A204.1 (cell line): ENCODE results near the gene LRRK1.

Experiments used
- FAIRE-seq: peaks from 2 replicates; lab custom pipeline; 2012; peaks lifted over from hg19 to GRCh38; lab: Jason Lieb, UNC

The LRRK1 gene

GRCh38 chr15:101115393-101115785 is 196.2 kb downstream of the LRRK1 start:
- FAIRE-seq: no peak

GRCh38 chr15:101115786-101116680 is 196.9 kb downstream of the LRRK1 start:
- no peak for FAIRE-seq

GRCh38 chr15:101116681-101116976 is 197.5 kb downstream of the LRRK1 start:
- FAIRE-seq: no peak

DNA sequence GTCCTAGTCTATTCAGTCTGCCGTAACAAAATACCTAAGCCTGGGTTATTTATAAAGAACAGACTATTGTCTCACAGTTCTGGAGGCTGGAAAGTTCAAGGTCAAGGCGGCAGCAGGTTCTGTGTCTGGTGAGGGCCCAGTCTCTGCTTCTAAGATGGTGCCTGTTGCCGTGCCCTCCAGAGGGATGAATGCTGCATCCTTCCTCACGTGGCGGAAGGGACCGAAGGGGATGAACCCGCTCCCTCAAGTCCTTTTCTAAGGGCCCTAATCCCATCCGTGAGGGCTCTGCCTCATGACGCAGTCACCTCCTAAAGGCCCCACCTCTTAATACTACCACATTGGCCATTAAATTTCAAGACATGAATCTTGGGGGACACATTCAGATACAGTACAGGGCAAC is 199.0 kb downstream of the LRRK1 start:
- no peak for FAIRE-seq

GRCh38 chr15:101118615-101119014 is 199.5 kb downstream of the LRRK1 start:
- FAIRE-seq: no peak

DNA sequence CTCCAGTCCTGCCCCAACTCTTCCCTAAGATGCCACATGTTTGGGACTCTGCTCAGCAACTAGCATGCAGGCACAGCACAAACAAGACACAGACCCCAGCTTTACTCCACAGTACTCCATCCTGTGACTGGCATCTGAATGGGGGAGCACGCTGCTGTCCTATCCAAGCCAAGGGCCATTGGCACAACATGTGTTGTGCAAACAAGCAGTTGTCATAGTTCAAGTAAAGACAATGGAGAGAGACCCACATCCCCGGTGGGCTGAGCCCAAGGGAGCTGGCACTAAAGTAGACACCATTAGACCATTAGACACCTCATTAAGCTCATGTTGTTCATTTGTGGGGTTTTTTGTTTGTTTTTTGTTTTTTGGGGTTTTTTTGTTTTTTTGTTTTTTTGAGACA is 200.0 kb downstream of the LRRK1 start:
- no peak for FAIRE-seq
